NCI-H2196 (cell line): Measurements from ENCODE around the gene MGP.
A peak's percentile ranks its signal among the peaks of the same experiment; 100 is the strongest.

Experiments
- DNase-seq: peaks from one replicate; lab custom pipeline; 2025; ENCODE audit not compliant: unreplicated experiment; lab: John Stamatoyannopoulos, UW

MGP gene

GRCh38 chr12:14903386-14904098 is 17.9 kb upstream of the MGP start:
- DNase-seq, result no peak

GRCh38 chr12:14902465-14902864 is 16.8 kb upstream of the MGP start:
- DNase-seq, result no peak

- no peak for DNase-seq
Measured at GRCh38 chr12:14901228-14901562, 15.5 kb upstream of the MGP start.

- no peak for DNase-seq
Measured at GRCh38 chr12:14900521-14901227, 15.0 kb upstream of the MGP start.

- no peak for DNase-seq
Measured at GRCh38 chr12:14896521-14897169, 11.0 kb upstream of the MGP start.

GRCh38 chr12:14893506-14894250 is 8.0 kb upstream of the MGP start:
- no peak for DNase-seq

- DNase-seq, result no peak
Measured at GRCh38 chr12:14892726-14893505, 7.3 kb upstream of the MGP start.

- no peak for DNase-seq
Measured at GRCh38 chr12:14890701-14891100, 5.0 kb upstream of the MGP start.

- no peak for DNase-seq
Measured at GRCh38 chr12:14886271-14886670, 617 bp upstream of the MGP start.

GRCh38 chr12:14884458-14884878 is 1.2 kb downstream of the MGP start:
- DNase-seq, result peak; percentile 3

GRCh38 chr12:14883686-14884085 is 2.0 kb downstream of the MGP start:
- DNase-seq, result no peak

GRCh38 chr12:14880890-14881453 is 4.7 kb downstream of the MGP start:
- no peak for DNase-seq

- no peak for DNase-seq
Measured at GRCh38 chr12:14879222-14879933, 6.3 kb downstream of the MGP start.

- no peak for DNase-seq
Measured at GRCh38 chr12:14878488-14878887, 7.2 kb downstream of the MGP start.

GRCh38 chr12:14876833-14877232 is 8.8 kb downstream of the MGP start:
- no peak for DNase-seq

GRCh38 chr12:14874882-14875281 is 10.8 kb downstream of the MGP start:
- no peak for DNase-seq

GRCh38 chr12:14873440-14874185 is 12.0 kb downstream of the MGP start:
- DNase-seq, result no peak

- no peak for DNase-seq
Measured at GRCh38 chr12:14871886-14872285, 13.8 kb downstream of the MGP start.

GRCh38 chr12:14871247-14871646 is 14.4 kb downstream of the MGP start:
- no peak for DNase-seq
